CD4-positive, alpha-beta T cell treated with Interleukin-6 for 4 hours (primary cell): ENCODE data around the gene ASIC5.

Experiments used
- DNase-seq: peaks from one replicate; pipeline ENCODE4 v3.0.0-alpha.2; 2020; ENCODE audit warnings: mixed read lengths

ASIC5 gene

GRCh38 chr4:155878611-155879010, 12.5 kb upstream of the ASIC5 start:
- no peak for DNase-seq

- no peak for DNase-seq
These were observed 11.9 kb upstream of the ASIC5 start for GRCh38 chr4:155877971-155878370.

DNA sequence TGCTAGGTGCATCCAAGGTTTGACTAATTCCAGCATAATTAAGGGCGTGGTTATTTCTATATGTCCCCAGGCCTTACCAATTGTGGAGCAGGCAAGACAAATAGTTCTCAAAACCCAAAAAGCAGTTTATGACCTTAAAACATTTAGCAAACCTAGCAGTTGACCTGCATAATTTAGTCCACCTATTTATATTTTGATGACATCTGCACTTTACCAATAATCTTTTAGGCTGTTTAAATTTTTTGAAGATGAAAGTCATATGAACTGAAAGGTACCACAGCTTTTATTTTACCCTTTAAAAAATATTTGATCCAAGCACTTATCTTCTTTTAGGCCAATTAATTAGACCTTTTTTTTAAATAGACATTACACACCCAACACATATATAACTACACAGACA, 9.8 kb upstream of the ASIC5 start:
- DNase-seq = no peak

DNA sequence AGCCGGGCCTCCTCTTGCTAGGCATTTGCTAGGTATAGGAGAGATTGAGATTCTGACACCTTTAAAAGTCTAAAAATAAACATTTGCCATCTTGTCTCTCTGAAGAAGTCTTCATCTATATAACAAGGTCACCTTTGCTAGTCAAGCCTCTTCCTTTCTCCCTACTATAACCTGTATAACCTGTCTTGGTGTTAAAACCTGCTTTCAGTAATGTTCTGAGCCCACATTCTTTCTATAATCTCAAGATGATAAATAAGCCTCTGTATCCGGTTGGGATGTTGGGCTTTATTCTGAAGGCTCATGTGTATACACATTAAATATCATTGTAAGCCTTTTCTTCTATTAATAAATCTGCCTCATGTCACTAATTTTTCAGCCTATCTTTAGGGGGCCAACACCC, 10.2 kb downstream of the ASIC5 start:
- DNase-seq = no peak

DNA sequence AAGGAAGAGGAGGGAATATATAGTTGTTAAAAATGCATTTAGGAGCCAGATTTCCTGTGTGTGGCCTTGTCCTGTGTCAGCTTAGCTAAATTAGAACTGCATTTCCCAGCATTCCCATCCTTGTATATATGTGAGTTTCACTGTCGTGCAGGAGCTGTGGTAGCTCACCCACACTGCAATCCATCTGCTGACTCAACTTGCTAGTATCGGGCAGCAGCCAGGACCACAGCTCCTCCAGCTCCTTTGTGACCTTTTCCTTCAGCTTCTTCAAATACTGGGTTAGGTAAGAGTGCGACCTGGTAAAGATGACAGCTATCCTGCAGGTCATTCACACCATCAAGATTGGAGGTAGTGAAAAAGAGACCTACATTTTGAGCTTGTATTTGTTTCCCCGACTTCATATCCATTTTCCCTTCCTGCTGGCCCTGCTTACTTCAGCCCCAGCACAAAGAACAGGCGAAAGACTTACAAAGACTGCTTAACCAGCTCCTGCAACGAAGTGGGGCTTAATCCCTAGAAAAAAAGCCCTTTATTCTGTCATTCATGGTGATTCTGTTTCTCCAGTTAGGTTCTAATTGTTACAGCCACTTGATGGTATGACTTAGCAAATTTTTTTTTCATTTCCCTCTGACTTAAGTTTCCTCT, 11.4 kb downstream of the ASIC5 start:
- DNase-seq = no peak

- DNase-seq = no peak
These were observed 12.9 kb downstream of the ASIC5 start for GRCh38 chr4:155853189-155853588.

GRCh38 chr4:155849042-155849441, 17.0 kb downstream of the ASIC5 start:
- DNase-seq = no peak

DNA sequence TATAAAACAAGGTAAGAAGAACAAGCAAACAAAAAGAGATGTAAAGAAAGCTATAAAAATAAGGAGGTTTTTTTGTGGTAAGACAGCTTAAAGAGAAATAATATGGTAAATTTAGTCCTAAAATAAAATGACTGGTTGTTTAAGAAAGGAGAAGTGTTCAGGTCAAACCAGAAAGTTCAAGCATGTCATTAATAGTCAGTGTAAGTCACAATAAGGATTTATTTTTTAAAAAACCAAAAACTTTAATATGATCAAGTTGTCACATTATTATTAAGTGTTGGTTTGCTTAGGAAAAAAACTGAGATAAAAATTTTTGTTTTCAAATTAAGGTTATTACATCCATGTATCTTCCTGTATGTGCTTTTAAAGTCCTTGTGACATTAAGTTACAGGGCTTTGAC, 19.1 kb downstream of the ASIC5 start:
- no peak for DNase-seq

GRCh38 chr4:155842080-155842479, 24.0 kb downstream of the ASIC5 start:
- DNase-seq = no peak

- no peak for DNase-seq
These were observed 28.8 kb downstream of the ASIC5 start for GRCh38 chr4:155837203-155837796.

GRCh38 chr4:155832664-155833063, 33.4 kb downstream of the ASIC5 start:
- DNase-seq = no peak

- DNase-seq = no peak
These were observed 37.4 kb downstream of the ASIC5 start for GRCh38 chr4:155828628-155829027.

GRCh38 chr4:155822572-155822971, 43.5 kb downstream of the ASIC5 start:
- DNase-seq = no peak

GRCh38 chr4:155820887-155821518, 45.1 kb downstream of the ASIC5 start:
- no peak for DNase-seq

DNA sequence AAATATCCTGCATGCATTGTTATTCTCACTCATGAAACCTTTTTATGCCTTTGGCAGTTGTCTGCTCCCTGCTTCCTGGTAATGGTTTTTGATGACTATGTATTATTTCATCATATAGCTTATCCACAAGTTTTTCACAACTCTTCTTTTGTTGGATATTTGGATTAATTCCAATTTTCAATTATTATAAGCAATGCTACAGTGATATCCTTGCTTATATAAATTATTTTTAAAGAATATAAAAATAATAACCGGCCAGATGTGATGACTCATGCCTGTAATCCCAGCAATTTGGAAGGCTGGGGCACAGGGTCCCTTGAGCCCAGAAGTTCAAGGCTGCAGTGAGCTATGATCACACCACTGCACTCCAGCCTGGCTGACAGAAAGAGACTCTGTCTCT, 47.0 kb downstream of the ASIC5 start:
- DNase-seq = no peak

- no peak for DNase-seq
These were observed 47.4 kb downstream of the ASIC5 start for GRCh38 chr4:155818639-155819038.

DNA sequence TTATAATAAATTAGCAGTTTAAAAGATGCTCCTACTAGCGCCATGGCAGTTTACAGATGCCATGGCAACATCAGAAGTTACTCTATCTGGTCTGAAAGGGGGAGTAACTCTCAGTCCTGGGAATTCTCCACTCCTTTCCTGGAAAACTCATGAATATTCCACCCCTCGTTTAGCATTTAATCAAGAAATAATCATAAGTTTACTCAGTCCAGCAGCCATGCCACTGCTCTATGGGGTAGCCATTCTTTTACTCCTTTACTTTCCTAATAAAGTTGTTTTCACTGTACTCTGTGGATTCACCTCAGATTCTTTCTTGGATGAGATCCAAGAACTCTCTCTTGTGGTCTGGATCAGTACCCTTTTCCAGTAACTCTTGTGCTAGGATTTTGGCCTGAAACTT, 55.0 kb downstream of the ASIC5 start:
- no peak for DNase-seq

DNA sequence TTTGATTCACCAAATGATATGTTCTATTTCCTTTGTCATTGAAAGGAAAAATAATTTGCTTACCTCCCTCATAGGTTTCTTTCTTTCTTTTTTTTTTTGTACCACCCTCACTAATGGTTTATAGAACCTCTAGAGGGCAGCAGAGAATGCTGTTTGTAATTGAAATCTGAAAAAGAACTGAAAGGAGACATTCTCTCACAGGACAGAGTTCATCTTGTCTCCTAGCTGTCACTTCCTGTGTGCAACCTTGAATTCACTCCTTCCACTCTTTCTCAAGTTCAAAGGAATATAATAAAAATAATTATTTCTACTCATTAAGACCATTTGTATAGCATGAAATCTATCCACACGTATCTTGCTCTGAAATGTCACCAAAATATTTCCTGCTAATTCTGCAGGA, 56.2 kb downstream of the ASIC5 start:
- DNase-seq = peak; percentile 3

DNA sequence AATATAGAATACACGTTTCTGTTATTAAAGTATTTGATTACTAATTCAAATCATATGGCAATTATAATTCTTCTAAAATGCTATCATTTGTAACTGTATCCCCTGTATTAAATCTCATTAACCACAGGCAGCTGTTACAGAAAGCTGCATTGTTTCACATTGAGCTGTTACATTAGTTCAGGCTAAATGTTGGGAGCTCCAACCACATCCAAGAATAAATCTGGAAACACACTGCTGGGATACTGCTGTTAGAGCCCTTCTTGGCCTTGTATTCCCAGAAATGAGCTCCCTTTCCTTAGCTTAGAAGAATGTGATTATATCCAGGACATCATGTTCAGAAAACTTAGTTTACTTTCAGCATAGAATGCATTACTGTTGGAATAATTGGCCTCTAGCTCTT, 59.1 kb downstream of the ASIC5 start:
- no peak for DNase-seq

- no peak for DNase-seq
These were observed 61.1 kb downstream of the ASIC5 start for GRCh38 chr4:155805016-155805415.

- DNase-seq = no peak
These were observed 63.7 kb downstream of the ASIC5 start for GRCh38 chr4:155802190-155802959.

DNA sequence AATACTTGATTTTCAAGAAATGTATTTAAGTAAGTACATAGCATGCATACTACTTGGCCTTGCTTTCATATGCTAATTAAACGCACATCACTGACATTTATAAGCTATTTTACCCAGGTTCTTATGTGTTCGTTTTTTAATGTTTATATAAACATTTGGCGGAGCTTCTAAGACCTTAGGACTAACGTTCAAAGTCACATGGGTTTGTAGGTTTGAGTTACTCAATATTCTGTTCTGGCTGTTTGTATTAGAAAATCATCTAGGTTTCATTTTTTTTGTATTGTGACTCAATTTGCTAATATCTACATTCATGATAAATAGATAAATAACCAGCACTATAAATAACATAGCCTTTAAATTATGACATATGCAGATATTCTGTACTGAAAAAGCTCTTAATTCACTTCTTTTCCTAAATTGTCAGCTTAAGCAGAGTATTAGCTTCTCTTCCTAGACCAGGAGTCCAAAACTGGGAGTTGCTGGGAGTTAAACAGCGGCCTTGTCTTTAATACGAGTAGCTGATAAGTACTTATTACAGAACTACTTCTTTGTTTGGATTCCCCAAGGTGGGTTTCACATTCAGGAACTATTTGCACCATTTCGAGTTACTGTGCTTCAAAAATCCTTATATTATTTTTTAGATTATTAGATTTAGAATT, 65.3 kb downstream of the ASIC5 start:
- DNase-seq = no peak

- DNase-seq = no peak
These were observed 66.3 kb downstream of the ASIC5 start for GRCh38 chr4:155799794-155800123.
